ENCODE data around the gene CYP2F1. TPM values are rescaled to one million over a fixed set of nuclear protein-coding genes. Genes with fewer than 3 reads are reported as not detected.

CYP2F1 gene
- polyA plus RNA-seq, 4 donors: 0.21 to 0.32 TPM; not detected in 2

DNA sequence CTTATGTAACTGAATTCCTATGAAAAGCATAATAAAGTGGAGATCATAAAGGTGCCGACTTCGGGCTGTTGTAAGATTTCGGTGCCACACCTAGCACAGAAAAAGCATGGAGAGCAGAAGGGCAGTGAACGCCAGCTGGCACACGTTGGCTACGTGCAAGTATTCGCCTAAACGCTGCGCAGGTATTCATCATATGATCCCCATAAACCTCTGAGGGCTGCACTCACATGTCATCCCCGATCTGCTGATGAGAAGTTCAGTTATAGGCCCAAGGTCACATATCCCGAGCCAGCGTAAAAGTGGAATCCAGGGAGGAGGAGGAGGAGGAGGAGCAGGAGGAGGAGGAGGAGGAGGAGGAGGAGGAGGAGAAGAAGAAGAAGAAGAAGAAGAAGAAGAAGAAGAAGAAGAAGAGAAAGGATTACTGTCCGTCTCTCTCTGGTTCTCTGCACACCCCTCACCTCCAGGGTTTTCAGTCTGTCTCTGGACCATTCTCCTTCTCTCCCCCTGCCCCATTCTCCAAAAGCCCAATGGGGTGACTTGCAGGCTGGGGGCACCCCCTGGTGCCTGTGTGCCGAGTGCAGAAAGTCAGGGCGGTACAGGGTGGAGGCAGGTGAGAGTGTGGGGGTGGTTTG, 60.2 kb downstream of the CYP2F1 start:
- no peak for DNase-seq (ENCODE audit: low read depth in 4 of 4, low spot score in 2 of 4)

DNA sequence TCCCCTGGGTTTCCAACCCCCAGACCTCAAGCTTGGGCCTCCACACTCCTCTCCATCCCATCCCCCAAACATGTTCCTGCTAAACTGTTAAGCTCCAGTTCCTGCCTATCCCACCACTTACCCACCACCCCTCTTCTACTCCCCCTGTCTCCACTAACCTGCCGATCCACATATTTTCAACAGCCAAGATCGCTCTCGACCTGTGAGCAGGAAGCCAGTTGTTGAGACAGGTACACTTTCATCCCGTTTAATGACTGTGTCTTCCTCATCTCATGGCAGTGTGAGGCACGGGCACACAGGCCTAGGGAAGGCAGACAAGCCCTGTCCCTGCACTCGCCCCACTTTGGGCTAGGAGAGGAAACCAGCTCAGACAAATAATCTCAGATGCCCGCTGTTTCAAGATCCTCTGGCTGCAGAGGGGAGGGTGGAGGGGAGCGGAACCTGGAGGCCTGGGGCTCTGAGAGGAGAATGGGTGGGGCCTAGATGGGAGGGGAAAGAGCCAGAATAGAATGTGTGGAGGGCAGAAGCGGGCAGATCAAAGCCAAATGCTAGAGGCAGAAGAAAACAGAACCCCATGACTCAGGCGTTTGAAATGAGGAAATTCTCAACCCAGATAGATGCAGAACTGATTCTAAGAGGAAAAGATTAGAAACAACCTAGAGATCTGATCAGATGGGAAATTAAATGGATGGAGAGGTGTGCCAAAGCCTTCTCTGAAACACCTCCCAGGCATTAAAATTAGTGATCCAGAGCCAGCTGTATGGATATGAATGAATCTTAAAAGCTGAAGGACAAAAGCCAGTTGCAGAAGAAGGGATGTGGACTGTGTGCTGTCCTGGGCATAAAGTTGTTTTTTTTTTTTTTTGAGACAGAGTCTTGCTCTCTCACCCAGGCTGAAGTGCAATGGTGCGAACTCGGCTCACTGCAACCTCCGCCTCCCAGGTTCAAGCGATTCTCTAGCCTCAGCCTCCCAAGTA, 61.9 kb downstream of the CYP2F1 start:
- DNase-seq (ENCODE audit: low read depth in 4 of 4, low spot score in 2 of 4): peak in 1 of 4 donors; percentile 11

Other genes with a start within 250 kb of the CYP2F1 start
- under 1 TPM in 3 of 4 donors, not detected in 1; 0.16 to 0.55 (median 0.38) TPM for gene CYP2A7, start 232.2 kb upstream of the CYP2F1 start, polyA plus RNA-seq (ENCODE audit: insufficient read length in 4 of 4)
- 1 to 10 TPM; 1.8 to 2.9 (median 2.5) TPM for gene CYP2B6, start 123.2 kb upstream of the CYP2F1 start, polyA plus RNA-seq (ENCODE audit: insufficient read length in 4 of 4)
- gene CYP2A13, start 26.0 kb upstream of the CYP2F1 start, polyA plus RNA-seq (ENCODE audit: insufficient read length in 4 of 4): not detected
- gene CYP2S1, start 78.8 kb downstream of the CYP2F1 start, polyA plus RNA-seq (ENCODE audit: insufficient read length in 4 of 4): under 1 TPM; 0.32 to 0.52 (median 0.41) TPM
- gene AXL, start 104.8 kb downstream of the CYP2F1 start, polyA plus RNA-seq (ENCODE audit: insufficient read length in 4 of 4): 10 to 100 TPM; 31.7 to 34.1 (median 32.0) TPM
- gene HNRNPUL1, start 149.9 kb downstream of the CYP2F1 start, polyA plus RNA-seq (ENCODE audit: insufficient read length in 4 of 4): 100 to 1,000 TPM; 192 to 227 (median 205) TPM
- 10 to 100 TPM; 30.8 to 40.1 (median 34.1) TPM for gene CCDC97, start 195.7 kb downstream of the CYP2F1 start, polyA plus RNA-seq (ENCODE audit: insufficient read length in 4 of 4)
- gene TGFB1, start 239.5 kb downstream of the CYP2F1 start, polyA plus RNA-seq (ENCODE audit: insufficient read length in 4 of 4): 10 to 100 TPM; 25.6 to 33.4 (median 30.1) TPM
- 10 to 100 TPM in 1 of 4 donors, 1 to 10 TPM in 3; 6.7 to 11.4 (median 9.1) TPM for gene B9D2, start 249.7 kb downstream of the CYP2F1 start, polyA plus RNA-seq (ENCODE audit: insufficient read length in 4 of 4)